Epithelial cell of esophagus (primary cell): ENCODE results near the gene CARNS1.
A peak's percentile ranks its signal among the peaks of the same experiment; 100 is the strongest.

ENCODE experiments used
- DNase-seq: peaks from one replicate; pipeline ENCODE4 v3.0.0; 2010; ENCODE audit warnings: low read depth
- H3K4me3 ChIP-seq: 2 replicates; pipeline ENCODE4 v1.5.1; 2011; ENCODE audit warnings: mild to moderate bottlenecking, low read length, control low read depth
- TF ChIP-seq, protein P1 (sequence below): IDR thresholded peaks from 2 replicates; pipeline ENCODE4 v1.5.1; 2011; ENCODE audit warnings: low read depth, mild to moderate bottlenecking, low read length, control low read depth, inconsistent platforms; ENCODE audit not compliant: insufficient read depth; ENCODE audit errors: missing control alignments

The CARNS1 gene

GRCh38 chr11:67376873-67377808 lies 38.3 kb upstream of the CARNS1 start:
- no peak for DNase-seq
- no peak overlapping the region for H3K4me3 ChIP-seq
- TF ChIP-seq, protein P1, sequence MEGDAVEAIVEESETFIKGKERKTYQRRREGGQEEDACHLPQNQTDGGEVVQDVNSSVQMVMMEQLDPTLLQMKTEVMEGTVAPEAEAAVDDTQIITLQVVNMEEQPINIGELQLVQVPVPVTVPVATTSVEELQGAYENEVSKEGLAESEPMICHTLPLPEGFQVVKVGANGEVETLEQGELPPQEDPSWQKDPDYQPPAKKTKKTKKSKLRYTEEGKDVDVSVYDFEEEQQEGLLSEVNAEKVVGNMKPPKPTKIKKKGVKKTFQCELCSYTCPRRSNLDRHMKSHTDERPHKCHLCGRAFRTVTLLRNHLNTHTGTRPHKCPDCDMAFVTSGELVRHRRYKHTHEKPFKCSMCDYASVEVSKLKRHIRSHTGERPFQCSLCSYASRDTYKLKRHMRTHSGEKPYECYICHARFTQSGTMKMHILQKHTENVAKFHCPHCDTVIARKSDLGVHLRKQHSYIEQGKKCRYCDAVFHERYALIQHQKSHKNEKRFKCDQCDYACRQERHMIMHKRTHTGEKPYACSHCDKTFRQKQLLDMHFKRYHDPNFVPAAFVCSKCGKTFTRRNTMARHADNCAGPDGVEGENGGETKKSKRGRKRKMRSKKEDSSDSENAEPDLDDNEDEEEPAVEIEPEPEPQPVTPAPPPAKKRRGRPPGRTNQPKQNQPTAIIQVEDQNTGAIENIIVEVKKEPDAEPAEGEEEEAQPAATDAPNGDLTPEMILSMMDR, result no peak

DNA sequence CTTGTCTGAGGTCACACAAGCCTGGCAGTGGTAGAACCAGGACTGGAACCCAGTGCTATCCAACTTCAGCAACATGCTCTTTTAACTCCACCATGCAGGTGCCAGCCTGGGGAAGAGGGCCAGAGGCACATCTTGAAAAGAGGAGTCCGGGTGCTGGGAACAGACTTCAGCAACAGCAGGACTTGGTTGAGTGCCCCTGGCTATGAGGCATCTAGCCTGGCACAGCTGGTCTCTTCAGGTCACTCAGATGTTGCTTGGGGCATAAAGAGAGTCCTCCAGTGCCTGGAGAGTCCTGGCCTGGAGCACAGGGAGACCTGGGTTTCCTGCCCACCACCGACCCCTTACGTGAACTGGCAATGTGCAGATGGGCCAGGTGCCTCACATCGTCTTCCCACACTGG lies 36.9 kb upstream of the CARNS1 start:
- TF ChIP-seq, protein P1, result no peak
- no peak overlapping the region for H3K4me3 ChIP-seq
- DNase-seq, result no peak

- TF ChIP-seq, protein P1, result no peak
- no peak overlapping the region for H3K4me3 ChIP-seq
- peak; percentile 74 for DNase-seq
Observed at GRCh38 chr11:67379061-67380058, 36.1 kb upstream of the CARNS1 start.

DNA sequence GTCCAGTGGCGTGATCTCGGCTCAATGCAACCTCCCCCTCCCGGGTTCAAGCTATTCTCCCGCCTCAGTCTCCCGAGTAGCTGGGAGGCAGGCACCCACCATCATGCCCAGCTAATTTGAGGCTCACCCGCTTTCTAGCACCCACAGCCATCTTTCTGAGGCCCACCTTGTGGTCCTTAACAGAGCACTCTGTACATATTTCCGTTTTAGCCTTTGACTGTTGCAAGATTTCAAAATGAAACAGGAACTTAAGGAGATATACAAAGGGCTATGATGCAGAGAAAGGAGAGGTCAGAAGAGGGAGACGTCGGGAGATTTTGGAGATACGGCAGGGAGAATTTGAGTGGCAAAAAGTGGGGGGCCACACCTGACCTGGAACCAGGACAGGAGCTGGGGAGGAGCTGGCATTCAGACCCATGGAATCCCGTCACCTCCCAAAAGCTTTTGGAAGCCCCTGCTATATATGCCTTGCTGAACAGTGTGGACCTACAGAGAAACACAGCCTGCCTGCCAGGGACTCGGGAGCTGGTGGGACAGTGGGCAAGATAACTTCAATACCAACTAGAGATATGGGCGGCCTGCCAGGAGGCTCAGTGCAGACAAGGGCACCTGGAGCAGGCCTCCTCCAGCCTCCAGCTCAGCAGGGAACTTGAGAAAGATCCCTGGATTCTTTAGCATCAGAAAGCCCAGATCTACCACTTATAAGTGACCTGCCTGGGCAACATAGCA lies 34.1 kb upstream of the CARNS1 start:
- TF ChIP-seq, protein P1, result no peak
- no peak overlapping the region for H3K4me3 ChIP-seq
- DNase-seq, result no peak

GRCh38 chr11:67382276-67383136 lies 33.0 kb upstream of the CARNS1 start:
- TF ChIP-seq, protein P1, result peak; percentile 99
- no peak overlapping the region for H3K4me3 ChIP-seq

More at GRCh38 chr11:67382276-67383136, 33.0 kb upstream of the CARNS1 start:
- DNase-seq, result peak; percentile 79
